RPMI7951 (cell line): ENCODE results near the gene CMTR1. TPM values are rescaled to one million over a fixed set of nuclear protein-coding genes. Genes with fewer than 3 reads are reported as not detected.
"Not testable (repeated sequence)": the region's sequence is repeated elsewhere in the genome, so short reads cannot be mapped to it uniquely, and the experiment has no call there.

ENCODE experiments used
- DNase-seq: peaks from one replicate; pipeline ENCODE4 v3.0.0-alpha.2; 2012; ENCODE audit warnings: low read depth
- total RNA-seq: library from RNA; depleted of rRNA; stranded (reverse); fragments of >200 nt; shearing (Covaris generic); gene quantifications from 2 replicates; pipeline ENCODE4 v1.2.3, GENCODE V29; 2014; rRNA removed

CMTR1 gene, protein sequence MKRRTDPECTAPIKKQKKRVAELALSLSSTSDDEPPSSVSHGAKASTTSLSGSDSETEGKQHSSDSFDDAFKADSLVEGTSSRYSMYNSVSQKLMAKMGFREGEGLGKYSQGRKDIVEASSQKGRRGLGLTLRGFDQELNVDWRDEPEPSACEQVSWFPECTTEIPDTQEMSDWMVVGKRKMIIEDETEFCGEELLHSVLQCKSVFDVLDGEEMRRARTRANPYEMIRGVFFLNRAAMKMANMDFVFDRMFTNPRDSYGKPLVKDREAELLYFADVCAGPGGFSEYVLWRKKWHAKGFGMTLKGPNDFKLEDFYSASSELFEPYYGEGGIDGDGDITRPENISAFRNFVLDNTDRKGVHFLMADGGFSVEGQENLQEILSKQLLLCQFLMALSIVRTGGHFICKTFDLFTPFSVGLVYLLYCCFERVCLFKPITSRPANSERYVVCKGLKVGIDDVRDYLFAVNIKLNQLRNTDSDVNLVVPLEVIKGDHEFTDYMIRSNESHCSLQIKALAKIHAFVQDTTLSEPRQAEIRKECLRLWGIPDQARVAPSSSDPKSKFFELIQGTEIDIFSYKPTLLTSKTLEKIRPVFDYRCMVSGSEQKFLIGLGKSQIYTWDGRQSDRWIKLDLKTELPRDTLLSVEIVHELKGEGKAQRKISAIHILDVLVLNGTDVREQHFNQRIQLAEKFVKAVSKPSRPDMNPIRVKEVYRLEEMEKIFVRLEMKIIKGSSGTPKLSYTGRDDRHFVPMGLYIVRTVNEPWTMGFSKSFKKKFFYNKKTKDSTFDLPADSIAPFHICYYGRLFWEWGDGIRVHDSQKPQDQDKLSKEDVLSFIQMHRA
- 26.4 and 27.4 TPM in 2 replicates for total RNA-seq

DNA sequence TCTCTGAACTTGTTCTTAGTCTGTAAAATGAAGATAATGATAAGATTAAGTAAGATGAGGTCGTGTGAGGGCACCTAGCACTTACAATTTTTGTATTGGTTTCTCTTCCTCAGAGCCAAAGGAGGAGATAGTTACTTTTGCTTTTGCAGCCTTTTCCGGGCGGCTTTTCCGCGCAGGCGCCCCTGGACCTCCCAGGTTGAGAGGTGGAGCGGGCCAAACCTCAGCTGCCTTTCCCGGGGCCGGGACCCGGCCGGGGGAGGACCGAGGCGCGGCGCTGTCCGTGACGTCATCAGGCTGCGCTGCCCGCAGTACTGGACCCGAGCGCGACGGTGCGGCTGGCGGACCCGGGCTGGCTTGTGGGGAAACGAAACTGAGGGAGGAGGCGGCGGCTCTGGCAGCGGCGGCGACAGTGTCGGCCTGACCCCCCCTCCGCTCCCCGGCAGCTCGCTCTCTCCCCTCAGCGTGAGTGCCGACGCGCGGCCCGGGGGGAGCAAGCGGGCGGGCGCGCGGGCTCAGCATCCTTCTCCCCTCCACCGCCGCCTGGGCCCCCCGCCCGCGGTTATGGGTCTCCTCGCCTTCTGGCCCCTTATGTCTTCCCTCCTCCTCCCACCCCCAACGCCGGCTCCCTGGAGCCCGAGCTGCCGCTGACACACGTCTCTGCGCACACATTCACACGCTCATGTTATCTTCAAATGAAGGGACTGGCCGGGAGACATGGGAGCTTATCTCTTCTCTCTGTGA is at the start of gene CMTR1:
Gene CMTR1 (plus strand): TSS at position 306 of the 741 bp plus-strand sequence. CDS start 2,409 bp downstream, outside the sequence.
- peak; percentile 91 for DNase-seq

DNA sequence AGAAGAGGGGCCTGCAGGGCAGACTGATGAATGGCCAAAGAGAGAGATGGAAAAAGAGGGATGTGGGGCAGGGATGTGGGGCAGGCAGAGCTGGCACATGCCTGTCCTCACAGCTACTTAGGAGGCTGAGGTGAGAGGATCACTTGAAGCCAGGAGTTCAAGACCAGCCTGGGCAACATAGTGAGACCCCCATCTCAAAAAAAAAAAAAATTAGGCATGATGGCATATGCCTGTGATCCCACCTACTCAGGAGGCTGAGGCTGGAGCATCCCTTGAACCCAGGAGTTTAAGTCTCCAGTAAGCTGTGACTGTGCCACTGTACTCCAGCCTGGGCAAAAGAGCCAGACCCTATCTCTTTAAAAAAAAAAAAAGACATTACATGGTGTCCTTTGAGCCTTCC is 44.4 kb upstream of the CMTR1 start:
- DNase-seq = no peak

GRCh38 chr6:37389857-37390256 is 43.2 kb upstream of the CMTR1 start:
- DNase-seq = no peak

DNA sequence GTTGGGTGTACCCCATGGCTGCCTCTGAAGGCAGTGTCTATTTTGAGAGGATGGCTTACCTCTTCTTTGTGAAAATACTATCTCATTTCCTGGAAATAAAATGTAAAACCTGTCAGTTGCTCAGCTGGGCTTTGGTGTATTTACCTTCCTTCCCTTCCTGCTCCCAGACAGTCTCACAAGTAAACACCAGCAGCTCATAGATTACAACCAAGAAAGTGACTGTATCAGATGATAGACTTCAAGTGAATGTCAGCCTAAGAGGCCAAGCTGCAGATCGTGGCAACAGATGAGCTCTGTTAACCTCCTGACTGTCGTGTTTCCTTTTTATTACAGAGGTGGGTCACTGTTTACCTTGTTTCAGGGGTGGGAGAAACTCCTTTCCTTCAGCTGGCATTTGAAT is 41.9 kb upstream of the CMTR1 start:
- DNase-seq = no peak

DNA sequence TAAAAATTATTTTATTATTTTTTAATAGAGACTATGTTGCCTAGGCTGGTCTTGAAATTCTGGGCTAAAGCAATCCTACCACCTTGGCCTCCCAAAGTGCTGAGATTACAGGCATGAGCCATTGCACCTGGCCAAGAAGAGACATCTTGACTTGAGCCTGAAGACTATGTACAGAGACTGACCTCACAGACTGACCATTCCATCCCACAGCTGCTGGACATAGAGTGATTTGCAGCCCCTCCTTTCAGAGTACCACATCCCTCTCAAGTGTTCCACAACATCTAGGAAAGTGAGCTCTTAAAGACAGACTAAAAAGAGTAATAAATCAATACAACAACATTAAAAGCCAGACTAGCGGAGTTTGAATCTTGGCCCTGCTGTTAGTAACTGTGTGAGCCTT is 40.2 kb upstream of the CMTR1 start:
- DNase-seq = no peak

GRCh38 chr6:37393381-37393929 is 39.6 kb upstream of the CMTR1 start:
- no peak for DNase-seq

GRCh38 chr6:37396571-37397180 is 36.3 kb upstream of the CMTR1 start:
- DNase-seq = peak; percentile 56

DNA sequence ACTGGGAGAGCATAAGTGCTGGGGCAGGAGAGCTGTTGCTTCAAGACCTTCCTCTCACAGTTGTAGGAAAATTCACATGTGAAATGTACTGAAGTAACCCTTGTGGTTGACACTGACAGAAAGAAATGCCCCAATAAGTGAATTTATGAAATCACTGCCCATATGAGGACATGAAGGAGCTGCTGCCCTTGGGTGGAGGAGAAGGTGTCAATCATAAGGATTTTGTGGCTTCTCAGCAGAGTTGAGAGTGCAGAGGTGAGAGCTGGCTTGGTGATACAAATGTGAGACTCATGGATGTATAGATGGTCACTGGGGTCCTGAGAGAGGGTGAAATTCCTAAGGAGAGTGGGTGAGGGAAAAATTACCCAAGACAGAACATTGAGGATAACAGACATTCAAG is 33.9 kb upstream of the CMTR1 start:
- no peak for DNase-seq

GRCh38 chr6:37399795-37400490 is 33.1 kb upstream of the CMTR1 start:
- no peak for DNase-seq

DNA sequence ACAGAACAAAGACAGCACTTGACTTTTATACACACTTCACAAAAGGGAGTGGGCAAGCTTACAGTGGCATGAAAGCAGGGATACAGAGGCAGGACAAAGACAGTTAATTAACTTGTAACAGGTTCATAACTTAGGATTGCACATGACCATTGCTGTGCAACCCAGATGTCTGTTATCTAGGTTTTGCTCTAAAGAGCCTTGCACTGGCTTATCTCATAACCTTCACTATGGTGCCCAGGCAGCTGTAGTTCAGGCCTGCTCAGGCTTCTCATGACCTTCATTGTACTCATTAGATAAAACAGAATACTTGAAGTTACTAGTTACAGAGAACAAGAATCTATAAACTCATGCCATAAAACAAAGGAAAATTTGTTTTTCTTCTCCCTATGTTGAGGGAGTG is 31.4 kb upstream of the CMTR1 start:
- DNase-seq = not testable (repeated sequence)

DNA sequence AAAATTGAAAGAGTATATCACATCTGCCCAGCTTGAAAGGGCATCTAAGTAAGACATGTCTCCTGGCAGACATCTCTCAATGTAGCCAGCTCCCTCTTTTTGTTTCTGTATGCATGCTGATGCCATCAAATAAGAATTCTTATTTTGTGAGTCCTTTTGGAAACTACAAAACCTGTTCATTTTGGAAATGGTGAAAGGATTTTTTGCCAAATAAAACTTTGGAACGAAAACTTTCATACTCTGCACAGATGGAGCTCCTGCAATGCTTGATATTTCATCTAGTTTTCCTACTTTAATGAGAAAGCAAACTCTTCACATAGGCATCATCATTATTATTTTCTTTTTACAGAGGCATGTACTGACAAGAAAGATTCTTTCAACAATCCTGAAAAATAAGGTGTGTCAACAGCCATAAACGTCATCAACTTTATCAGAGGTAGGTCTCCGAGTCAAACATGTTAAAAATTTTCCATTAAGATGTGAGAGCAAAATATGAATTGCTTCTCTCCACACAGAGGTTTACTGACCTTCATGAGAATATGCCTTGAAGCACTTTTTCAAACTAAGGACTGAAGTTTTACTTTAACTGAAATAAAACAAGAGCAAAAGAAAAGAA is 26.2 kb upstream of the CMTR1 start:
- DNase-seq = no peak

DNA sequence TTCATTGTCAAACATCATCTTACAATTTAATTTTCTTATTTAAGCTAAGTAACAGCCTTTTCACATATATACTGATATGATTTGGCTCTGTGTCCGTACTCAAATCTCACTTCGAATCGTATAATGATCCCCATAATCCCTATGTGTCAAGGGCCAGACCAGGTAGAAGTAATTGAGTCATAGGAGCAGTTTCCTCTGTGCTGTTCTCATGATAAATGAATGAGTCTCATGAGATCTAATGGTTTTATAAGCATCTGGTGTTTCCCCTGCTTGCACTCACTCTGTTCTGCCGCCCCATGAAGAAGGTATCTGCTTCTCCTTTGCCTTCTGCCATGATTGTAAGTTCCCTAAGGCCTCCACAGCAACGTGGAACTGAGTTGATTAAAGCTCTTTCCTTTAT is 25.1 kb upstream of the CMTR1 start:
- DNase-seq = no peak

DNA sequence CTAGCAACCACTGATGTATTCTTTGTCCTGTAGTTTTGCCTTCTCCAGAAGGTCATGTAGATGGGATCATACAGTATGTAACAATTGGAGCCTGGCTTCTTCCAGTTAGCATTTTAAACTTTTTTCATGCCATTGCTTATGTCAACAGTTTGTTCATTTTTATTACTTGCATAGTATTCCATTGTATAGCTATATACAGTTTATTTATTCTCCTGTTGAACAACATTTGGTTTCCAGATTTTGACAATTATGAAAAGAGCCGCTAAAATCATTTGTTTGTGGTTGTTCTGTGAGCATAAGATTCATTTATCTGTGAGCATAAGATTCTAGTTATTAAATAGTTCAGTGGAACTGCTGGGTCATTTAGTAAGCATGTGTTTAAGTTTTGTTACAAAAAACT is 23.5 kb upstream of the CMTR1 start:
- DNase-seq = no peak

DNA sequence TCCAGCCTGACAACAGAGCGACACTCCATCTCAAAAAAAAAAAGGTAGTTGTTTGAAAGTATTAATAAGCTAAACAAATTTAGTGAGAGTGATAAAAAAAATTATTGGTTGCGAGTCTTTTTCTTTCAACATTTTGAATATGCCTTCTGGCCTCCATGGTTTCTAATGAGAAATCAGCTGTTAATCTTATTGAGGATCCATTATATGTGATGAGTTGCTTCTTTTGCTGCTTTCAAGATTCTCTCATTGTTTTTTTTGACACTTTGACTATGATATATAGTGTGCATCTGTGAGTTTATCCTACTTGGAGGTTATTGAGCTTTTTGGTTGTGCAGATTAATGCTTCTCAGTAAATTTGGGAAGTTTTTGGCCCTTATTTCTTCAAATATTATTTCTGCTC is 15.6 kb upstream of the CMTR1 start:
- no peak for DNase-seq

GRCh38 chr6:37418722-37419121 is 14.3 kb upstream of the CMTR1 start:
- no peak for DNase-seq

GRCh38 chr6:37426058-37426944 is 6.7 kb upstream of the CMTR1 start:
- DNase-seq = no peak

DNA sequence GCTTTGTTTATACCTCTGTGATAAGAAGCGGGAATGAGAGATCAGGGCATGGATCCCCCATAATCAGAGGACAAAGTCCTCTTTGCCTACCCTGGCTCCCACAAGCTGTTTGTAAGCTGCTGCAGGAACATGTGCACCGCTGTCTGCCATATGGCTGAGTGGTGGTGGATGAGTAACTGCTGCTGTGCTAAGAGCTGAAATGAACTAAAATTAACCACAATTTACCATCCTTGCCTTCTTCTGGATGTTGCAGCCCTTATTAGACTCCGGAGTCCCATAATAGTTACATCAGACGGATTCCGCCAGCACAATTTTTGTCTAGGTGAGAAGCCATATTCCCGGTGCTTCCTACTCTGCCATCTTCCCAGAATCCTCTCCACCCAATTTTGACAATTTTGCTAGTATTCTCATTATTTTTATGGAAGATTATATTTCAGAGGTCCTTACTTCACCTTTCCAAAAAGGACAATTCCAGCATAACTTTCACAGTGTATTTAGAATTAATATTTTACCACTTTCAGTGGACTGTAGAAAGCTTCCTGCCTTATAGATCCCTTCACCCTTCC is 6.0 kb upstream of the CMTR1 start:
- peak; percentile 42 for DNase-seq

DNA sequence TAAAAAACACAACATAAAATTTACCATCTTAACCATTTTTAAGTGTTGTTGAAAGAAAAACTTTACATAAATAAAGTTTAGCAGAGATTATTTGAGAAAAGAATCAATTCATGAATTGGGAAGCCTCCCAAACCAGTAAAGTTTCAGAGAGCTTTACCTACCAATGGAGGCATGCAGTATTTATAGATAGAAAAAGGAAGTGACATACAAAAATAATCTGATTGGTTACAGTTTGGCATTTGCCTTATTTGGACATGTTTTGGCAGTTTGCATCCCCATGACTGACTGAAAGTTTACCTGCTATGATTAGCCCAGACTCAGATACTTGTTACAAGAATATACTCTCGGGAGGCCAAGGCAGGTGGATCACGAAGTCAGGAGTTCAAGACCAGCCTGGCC is 3.7 kb upstream of the CMTR1 start:
- peak; percentile 3 for DNase-seq

DNA sequence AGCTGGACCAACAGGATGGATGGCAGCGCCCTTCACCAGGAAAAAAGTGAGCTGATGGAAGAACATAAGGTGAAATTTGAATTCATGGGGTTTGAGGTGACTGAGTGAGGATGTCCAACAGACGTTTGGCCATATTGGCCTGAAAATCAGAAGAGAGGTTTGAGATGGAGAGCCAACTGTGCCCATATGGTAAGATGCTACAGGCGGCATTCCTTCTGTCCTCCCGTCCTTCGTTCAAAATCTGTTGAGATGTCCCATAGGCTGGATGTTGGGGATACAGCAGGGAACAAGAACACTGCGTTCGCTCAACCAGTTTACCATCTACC is 468 bp upstream of the CMTR1 start:
- no peak for DNase-seq
